Measurements from ENCODE around the gene DAB1.

Gene DAB1

GRCh38 chr1:57423656-57424211 lies at the start of gene DAB1:
TSS of gene DAB1 (minus strand) at chr1:57424060. CDS start at chr1:57291030, 133,030 bp downstream.
- DNase-seq (ENCODE audit: low read depth in 2 of 2), result no peak

- peak; percentile 69 to 70 for DNase-seq (ENCODE audit: low read depth in 2 of 2)
Measured at GRCh38 chr1:57473448-57473847, 49.6 kb upstream of the DAB1 start.

DNA sequence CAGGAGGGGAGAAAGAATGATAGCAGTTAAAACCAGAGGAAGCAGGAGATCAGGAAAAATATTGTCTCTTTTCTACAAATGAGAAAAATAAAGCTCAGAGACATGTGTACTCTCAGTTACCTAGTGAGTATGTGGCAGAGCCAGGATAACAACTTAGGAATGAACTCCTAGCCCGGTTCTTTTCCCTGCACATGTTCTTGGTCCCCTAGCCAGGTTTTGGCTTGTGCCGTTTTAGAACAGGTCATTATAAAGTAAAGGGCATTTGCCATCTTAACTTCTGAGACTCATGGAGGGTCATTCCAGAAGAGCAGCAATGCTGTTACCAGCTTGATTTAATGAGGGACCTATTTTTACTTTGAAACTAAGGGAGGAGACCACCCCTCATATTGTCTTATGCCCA lies 48.1 kb upstream of the DAB1 start:
- no peak for DNase-seq (ENCODE audit: low read depth in 2 of 2)

- peak; percentile 60 to 69 for DNase-seq (ENCODE audit: low read depth in 2 of 2)
Measured at GRCh38 chr1:57470036-57470435, 46.2 kb upstream of the DAB1 start.

DNA sequence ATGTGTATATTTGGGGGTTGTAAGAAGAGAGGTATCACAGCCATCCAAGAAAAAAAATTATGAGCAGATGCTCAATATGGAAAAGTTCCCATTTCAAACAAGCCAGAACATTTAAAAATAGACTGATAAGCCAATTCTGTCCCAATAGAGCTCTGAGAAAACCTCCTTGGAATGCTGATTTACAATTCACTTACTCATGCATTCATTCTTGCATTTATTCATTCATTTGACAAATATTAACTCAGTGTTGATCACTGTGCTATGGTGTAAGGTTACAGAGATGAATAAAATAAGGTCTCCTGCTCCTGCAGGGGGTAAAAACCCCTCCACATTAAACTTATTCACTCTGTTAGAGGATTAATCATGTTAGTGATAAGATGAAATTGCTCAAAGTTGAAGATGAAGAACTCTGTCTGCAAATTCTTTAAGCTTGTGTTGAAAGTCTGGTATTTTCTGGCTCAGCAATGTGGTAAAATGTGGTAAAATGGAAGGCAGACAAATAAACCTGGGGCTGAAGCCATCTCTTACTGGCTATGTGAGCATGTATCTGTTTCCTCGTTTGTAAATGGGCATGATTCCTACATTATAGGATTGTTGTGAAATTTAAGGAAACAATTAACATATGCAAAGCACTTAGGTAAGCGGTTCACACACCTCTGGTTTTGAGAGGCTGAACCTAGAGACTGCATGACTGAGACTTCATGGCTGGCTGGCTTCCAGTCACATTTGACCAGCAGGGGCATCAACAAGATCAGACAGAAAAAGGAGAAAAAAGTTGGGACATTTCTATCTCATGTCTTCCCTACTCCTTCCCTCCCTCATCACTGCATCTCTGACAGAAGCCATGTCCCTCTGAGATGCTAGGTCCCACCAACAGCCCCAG lies 45.0 kb upstream of the DAB1 start:
- peak; percentile 97 for DNase-seq (ENCODE audit: low read depth in 2 of 2)

DNA sequence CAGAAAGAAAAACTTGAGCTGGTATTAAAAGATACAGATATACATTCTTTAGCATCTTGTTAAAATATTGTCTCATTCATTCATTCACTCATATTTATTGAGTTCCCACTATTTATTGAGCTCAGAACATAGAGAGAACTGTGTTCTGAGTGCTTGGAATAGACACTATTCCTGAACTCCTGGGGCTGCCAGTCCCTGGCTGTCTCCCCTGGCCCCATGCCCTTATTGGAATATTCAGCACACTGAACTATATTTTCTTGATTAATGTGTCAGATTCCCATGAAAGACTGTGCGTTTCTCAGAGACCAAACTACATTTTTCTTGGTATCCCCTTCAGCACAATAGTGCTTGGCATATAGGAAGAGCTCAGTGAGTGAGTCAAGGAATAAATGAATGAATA lies 44.0 kb upstream of the DAB1 start:
- DNase-seq (ENCODE audit: low read depth in 2 of 2), result no peak

GRCh38 chr1:57464756-57465155 lies 40.9 kb upstream of the DAB1 start:
- no peak for DNase-seq (ENCODE audit: low read depth in 2 of 2)

DNA sequence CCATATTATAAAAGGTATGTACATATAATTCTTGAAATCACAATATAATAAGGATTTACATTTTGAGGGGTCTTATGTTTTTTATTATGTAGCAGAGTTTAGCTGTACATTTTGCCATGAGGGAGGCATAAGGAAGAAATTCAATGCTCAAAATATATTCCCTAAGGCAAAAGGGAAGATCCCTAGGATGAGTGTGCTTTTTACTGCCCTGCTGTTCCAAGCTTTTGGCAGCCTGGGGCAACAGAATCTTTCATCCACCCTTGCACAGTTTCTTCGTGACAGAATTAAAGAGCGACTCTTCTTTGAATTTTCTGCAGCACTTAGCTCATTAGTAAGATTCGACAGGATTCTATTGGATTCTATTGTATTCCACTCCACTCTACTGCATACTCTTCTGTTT lies 39.5 kb upstream of the DAB1 start:
- no peak for DNase-seq (ENCODE audit: low read depth in 2 of 2)

- no peak for DNase-seq (ENCODE audit: low read depth in 2 of 2)
Measured at GRCh38 chr1:57461405-57461804, 37.5 kb upstream of the DAB1 start.

DNA sequence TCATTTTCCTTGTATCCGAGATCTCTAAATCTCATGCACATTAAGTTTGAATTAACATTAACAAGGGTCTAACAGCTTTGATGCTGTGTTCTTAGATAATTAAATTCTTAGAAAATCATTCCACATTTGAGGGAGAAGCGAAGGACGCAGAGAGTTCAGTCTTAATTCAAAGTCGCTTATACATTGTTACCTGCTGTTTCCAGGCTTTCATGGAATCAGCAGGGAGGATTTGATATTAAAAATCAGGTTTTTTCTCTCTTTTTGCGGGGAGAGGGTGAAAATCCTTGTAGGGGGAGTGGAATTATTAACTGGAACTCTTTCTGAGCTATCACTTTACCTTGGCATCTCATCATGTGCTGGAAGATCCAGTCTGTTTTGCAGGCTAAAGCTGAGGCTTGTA lies 27.7 kb upstream of the DAB1 start:
- DNase-seq (ENCODE audit: low read depth in 2 of 2), result no peak

DNA sequence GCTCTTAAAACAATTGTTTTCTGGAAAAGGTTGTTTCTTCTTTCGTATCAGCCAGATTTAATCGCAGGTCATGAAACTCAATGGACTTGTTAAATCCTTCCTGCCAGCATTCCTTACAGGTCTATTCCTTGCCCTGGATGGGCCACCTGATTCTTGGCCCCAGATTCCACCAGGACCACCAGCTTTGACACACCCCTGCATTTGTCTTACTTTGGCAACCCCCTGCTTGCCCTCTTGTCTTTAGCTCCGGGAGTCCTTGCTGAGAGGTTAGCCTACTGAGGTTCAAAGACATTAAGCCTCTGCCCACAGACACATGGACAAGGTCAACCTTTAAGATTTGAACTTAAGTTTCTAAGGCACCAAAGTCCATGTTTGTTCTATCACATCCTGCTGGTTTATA lies 27.1 kb upstream of the DAB1 start:
- DNase-seq (ENCODE audit: low read depth in 2 of 2), result no peak

DNA sequence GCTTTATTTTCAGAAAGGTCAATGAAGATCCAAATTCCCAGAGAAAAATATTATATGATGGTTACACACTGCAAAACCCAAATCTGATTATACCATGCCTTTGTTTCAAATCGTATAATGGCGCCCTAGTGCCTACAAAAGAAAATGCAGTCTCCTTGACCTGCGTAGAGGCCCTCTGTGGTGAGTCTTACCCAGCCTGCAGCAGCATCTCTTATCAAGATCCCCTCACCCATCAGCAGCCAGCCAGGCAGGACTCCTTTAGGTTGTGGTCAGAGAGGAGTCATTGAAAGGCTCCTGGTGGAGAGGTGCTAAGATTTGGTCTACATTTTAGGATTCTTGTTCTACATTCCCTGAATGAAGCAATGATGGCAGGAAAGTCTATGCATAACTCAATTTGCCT lies 23.7 kb upstream of the DAB1 start:
- no peak for DNase-seq (ENCODE audit: low read depth in 2 of 2)

- no peak for DNase-seq (ENCODE audit: low read depth in 2 of 2)
Measured at GRCh38 chr1:57443004-57443403, 19.1 kb upstream of the DAB1 start.

DNA sequence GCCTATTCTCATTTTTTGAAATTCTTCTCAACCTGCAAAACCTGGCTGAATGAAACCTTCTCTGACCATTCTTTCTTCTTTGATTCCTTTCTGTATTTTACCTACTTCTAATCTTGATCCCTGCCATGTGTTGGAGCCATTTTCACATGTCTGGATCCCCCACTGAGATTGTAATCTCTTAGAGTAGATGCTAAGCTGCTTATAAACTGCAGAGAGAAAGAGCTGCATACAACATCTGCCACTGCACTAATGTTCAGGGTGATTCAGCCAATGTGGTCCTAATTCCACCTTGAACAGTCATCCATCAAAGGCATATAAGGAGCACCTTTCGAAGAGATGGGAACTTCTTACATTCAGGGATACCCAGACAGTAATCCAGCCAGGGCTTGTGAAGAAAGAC lies 16.2 kb upstream of the DAB1 start:
- DNase-seq (ENCODE audit: low read depth in 2 of 2), result no peak

GRCh38 chr1:57431400-57431799 lies 7.5 kb upstream of the DAB1 start:
- DNase-seq (ENCODE audit: low read depth in 2 of 2), result no peak

GRCh38 chr1:57424231-57425027 lies 569 bp upstream of the DAB1 start:
- peak in 1 of 2 experiments; percentile 27 for DNase-seq (ENCODE audit: low read depth in 2 of 2)

- DNase-seq (ENCODE audit: low read depth in 2 of 2), result no peak
Measured at GRCh38 chr1:57423135-57423655, 665 bp downstream of the DAB1 start.

GRCh38 chr1:57422271-57423134 lies 1.4 kb downstream of the DAB1 start:
- no peak for DNase-seq (ENCODE audit: low read depth in 2 of 2)

DNA sequence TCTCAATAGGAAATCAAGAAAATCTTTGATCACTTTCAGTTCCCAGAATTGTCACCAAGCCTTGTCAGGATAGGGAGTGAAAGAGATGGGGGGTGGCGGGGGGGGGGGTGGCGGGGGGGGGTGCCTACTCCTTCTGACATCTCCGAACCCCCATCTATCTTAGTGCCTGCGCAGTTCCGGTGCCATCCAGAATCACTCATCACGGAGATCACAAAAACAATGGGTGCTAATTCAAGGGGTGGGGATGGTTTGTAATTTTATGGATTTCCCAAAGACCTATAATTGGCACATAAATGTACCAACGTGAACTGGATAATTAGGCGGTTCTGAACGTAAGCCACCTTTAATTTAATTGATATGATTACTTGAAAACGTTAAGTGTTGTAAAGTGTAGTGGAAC lies 2.1 kb downstream of the DAB1 start:
- no peak for DNase-seq (ENCODE audit: low read depth in 2 of 2)

GRCh38 chr1:57420981-57421785 lies 2.7 kb downstream of the DAB1 start:
- DNase-seq (ENCODE audit: low read depth in 2 of 2), result no peak

- no peak for DNase-seq (ENCODE audit: low read depth in 2 of 2)
Measured at GRCh38 chr1:57418971-57419370, 4.9 kb downstream of the DAB1 start.

Measured in fibroblast of skin of left quadriceps (primary cell).